HL-60 (cell line): ENCODE data around the gene CACUL1.

Source experiments
- CTCF ChIP-seq: IDR thresholded peaks from one replicate; pipeline ENCODE4 v1.5.1; 2011; ENCODE audit warnings: low read length, control low read depth, inconsistent platforms; ENCODE audit not compliant: insufficient read depth
- GABPA ChIP-seq: IDR thresholded peaks from 2 replicates; pipeline ENCODE4 v1.6.1; 2012; ENCODE audit warnings: low read depth

GRCh38 chr10:118626953-118627352, 127.8 kb downstream of the CACUL1 start:
- TF ChIP-seq GABPA: no peak
- TF ChIP-seq CTCF: no peak
